HL-60 (cell line): ENCODE data around the gene YDJC.

Source experiments
- DNase-seq, 2 experiments: peaks; one replicate each; pipeline ENCODE4 v3.0.0-alpha.2; 2010 to 2020; ENCODE audit warnings: low read depth in 1 of 2, low spot score in 1 of 2
- H3K27ac ChIP-seq: fragments of 250-450 bp; sonication (Bioruptor Pico); replicated peaks from 2 replicates; pipeline ENCODE4 v1.5.1; 2020; ENCODE audit warnings: mild to moderate bottlenecking, moderate library complexity
- H3K27me3 ChIP-seq: fragments of 250-450 bp; sonication (Bioruptor Pico); 2 replicates; pipeline ENCODE4 v1.5.1; 2021; ENCODE audit warnings: mild to moderate bottlenecking, moderate library complexity; ENCODE audit not compliant: insufficient read depth, poor library complexity, severe bottlenecking
- H3K4me3 ChIP-seq: replicated peaks from 2 replicates; pipeline ENCODE4 v1.5.1; 2011; ENCODE audit warnings: mild to moderate bottlenecking, control low read depth, low read length; ENCODE audit not compliant: insufficient read depth
- GABPA ChIP-seq: IDR thresholded peaks from 2 replicates; pipeline ENCODE4 v1.6.1; 2012; ENCODE audit warnings: low read depth
- POLR2AphosphoS5 ChIP-seq: IDR thresholded peaks from 2 replicates; pipeline ENCODE4 v1.6.1; 2012; ENCODE audit warnings: low read depth
- SPI1 ChIP-seq: IDR thresholded peaks from 2 replicates; pipeline ENCODE4 v1.6.1; 2012; ENCODE audit warnings: low read depth, mild to moderate bottlenecking, borderline replicate concordance
- TF ChIP-seq, protein P1 (sequence below): IDR thresholded peaks from one replicate; pipeline ENCODE4 v1.5.1; 2011; ENCODE audit warnings: low read length, control low read depth, inconsistent platforms; ENCODE audit not compliant: insufficient read depth
- TF ChIP-seq, protein P2 (sequence below): IDR thresholded peaks from 2 replicates; pipeline ENCODE4 v1.6.1; 2012; ENCODE audit warnings: low read depth; ENCODE audit not compliant: insufficient replicate concordance

YDJC gene

DNA sequence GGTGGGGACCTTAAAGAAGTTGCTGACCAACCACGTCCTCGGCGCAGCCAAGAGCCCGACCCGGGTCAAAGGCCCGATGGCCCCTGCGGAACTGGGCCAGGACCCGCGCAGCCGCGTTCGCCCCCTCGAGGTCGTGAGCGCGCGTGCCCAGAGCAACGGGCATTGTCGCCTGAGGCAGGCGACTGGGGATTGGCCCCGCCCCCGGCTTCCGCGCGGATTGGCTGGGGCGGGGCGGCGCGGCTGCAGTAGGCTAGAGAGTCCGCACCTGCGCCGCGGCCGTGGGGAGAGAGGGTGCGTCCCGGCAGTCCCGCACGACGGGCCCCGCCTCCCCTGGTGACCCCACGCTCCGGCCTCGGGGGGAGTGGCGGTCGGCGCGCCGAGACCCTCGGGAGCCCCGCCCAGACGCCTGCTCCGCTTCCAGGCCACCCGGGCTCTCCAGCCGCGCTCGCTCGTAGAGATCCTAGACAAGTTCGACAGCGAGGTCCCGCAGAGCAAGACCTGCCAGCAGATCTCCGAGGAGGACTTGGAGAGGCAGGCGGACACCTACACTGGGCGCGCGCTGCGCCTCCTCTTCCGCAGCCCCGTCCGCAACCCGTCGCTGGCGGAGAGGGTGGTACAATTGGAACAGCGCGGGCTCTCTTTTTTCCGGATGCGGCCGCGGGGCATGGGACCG, 27.7 kb upstream of the YDJC start:
- Histone ChIP-seq H3K27ac (no peak overlapping the region), H3K27me3 (no peaks in the 10 kb centered on the region), H3K4me3 (peak overlapping the region; percentile 56)
- TF ChIP-seq, protein P1, sequence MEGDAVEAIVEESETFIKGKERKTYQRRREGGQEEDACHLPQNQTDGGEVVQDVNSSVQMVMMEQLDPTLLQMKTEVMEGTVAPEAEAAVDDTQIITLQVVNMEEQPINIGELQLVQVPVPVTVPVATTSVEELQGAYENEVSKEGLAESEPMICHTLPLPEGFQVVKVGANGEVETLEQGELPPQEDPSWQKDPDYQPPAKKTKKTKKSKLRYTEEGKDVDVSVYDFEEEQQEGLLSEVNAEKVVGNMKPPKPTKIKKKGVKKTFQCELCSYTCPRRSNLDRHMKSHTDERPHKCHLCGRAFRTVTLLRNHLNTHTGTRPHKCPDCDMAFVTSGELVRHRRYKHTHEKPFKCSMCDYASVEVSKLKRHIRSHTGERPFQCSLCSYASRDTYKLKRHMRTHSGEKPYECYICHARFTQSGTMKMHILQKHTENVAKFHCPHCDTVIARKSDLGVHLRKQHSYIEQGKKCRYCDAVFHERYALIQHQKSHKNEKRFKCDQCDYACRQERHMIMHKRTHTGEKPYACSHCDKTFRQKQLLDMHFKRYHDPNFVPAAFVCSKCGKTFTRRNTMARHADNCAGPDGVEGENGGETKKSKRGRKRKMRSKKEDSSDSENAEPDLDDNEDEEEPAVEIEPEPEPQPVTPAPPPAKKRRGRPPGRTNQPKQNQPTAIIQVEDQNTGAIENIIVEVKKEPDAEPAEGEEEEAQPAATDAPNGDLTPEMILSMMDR, result peak; percentile 5
- no peak for TF ChIP-seq GABPA
- DNase-seq, result peak; percentile 63 to 81

DNA sequence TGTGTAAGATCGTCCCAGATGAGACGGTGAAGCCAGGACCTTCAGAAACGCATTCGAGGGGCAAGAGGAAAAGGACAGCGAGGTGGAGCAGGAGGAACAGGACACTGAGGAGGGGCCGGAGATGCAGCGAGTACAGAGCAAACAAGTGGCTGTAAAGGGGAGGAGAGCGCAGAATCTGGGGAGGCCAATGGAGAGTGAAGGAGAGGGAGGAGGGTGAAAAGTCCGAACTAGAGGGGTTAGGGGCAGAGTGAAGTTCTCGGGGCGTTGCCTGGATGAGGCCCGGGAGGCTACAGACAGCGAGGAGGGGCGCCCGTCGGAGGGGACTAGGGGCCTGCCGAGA, 27.2 kb upstream of the YDJC start:
- Histone ChIP-seq H3K27ac (no peak overlapping the region), H3K27me3 (no peaks in the 10 kb centered on the region), H3K4me3 (peak overlapping the region; percentile 56)
- TF ChIP-seq, protein P1, result no peak
- TF ChIP-seq SPI1 (no peak), POLR2AphosphoS5 (no peak), GABPA (no peak)
- TF ChIP-seq, protein P2, sequence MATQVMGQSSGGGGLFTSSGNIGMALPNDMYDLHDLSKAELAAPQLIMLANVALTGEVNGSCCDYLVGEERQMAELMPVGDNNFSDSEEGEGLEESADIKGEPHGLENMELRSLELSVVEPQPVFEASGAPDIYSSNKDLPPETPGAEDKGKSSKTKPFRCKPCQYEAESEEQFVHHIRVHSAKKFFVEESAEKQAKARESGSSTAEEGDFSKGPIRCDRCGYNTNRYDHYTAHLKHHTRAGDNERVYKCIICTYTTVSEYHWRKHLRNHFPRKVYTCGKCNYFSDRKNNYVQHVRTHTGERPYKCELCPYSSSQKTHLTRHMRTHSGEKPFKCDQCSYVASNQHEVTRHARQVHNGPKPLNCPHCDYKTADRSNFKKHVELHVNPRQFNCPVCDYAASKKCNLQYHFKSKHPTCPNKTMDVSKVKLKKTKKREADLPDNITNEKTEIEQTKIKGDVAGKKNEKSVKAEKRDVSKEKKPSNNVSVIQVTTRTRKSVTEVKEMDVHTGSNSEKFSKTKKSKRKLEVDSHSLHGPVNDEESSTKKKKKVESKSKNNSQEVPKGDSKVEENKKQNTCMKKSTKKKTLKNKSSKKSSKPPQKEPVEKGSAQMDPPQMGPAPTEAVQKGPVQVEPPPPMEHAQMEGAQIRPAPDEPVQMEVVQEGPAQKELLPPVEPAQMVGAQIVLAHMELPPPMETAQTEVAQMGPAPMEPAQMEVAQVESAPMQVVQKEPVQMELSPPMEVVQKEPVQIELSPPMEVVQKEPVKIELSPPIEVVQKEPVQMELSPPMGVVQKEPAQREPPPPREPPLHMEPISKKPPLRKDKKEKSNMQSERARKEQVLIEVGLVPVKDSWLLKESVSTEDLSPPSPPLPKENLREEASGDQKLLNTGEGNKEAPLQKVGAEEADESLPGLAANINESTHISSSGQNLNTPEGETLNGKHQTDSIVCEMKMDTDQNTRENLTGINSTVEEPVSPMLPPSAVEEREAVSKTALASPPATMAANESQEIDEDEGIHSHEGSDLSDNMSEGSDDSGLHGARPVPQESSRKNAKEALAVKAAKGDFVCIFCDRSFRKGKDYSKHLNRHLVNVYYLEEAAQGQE, result no peak
- no peak for DNase-seq

DNA sequence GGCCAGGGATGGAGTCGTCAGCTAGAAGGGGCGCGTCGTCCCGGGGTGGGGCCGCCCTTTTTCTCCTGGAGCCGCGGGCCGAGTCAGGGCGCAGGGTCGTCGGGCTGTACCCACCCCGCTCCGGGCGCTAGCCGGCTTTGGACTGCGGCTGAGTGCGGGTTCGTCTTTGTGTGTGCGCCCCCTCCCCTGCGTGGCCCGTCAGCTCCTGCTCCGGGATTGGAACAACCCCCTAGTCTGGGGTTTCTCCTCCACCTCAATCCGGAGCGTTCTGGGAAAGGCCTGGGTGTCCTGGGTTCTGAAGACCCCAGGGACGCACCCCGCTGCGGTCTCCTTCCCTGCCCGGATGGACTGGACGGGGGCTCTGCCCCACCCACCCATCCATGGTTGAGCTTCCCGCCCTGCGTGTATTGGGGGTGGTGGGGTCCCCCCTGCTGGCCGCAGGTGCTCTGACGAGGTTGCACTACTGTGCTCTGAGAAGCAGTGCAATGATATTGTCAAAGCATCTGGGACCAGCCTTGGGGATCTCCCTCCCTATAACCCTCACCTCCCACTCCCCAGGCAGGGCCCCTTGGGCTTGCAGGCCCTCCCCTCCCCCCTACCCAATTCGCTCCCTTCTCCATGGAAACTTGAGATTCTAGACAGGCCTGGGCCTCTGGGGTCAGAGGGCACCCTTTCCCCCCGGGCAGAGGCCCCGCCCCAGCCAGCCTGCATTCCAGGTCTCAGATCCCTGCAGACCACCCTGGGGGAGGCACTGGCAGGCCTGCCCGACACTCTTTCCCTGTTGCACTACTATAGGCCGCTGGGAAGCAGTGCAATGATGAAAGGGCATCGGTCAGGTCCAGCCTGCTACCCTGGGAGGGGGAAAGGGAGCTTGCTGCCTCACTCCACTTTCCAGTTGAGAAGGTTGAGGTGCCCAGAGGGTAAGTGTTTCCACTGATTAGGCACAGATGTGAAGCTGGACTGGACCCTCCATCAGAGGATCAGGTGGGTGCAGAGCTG, 23.0 kb upstream of the YDJC start:
- peak overlapping the region; percentile 54 for H3K4me3 ChIP-seq
- TF ChIP-seq SPI1, result no peak
- TF ChIP-seq, protein P1, result no peak
- no peak for TF ChIP-seq POLR2AphosphoS5
- TF ChIP-seq, protein P2, result no peak
- TF ChIP-seq GABPA, result no peak
- no peaks in the 10 kb centered on the region for H3K27me3 ChIP-seq
- no peak for DNase-seq
- H3K27ac ChIP-seq, result no peak overlapping the region
